WTC11 (cell line): Measurements from ENCODE around the gene DAO. TPM values are rescaled to one million over a fixed set of nuclear protein-coding genes. Genes with fewer than 3 reads are reported as not detected.

ENCODE experiments used
- ATAC-seq: fragments of 200-7000 bp; cut with Tn5 transposase; 2 replicates; pipeline ENCODE4 v1.10.0; 2021; ENCODE audit warnings: mild to moderate bottlenecking, moderate library complexity
- CTCF ChIA-PET: fragments of 300-600 bp; sonication (Branson Sonifier 250); formaldehyde crosslinking; loops from one replicate; lab custom pipeline; 2021; ENCODE audit warnings: antibody characterized with exemption; lab: Charles Lee
- POLR2A ChIA-PET: fragments of 350-600 bp; sonication (Branson Sonifier 250); formaldehyde crosslinking; loops from one replicate; lab custom pipeline; 2021; ENCODE audit warnings: antibody characterized with exemption; lab: Charles Lee
- DNase-seq: peaks from one replicate; pipeline ENCODE4 v3.0.0; 2021; ENCODE audit warnings: low spot score
- H3K27ac Mint-ChIP-seq: 2 replicates; pipeline ENCODE4 v1.8.0; 2021; ENCODE audit warnings: mixed read lengths
- H3K27me3 Mint-ChIP-seq: 2 replicates; pipeline ENCODE4 v1.8.0; 2021; ENCODE audit warnings: low read depth, mild to moderate bottlenecking, moderate library complexity, mixed read lengths
- H3K36me3 Mint-ChIP-seq: 2 replicates; pipeline ENCODE4 v1.8.0; 2021; ENCODE audit warnings: mixed read lengths
- H3K4me1 Mint-ChIP-seq: 2 replicates; pipeline ENCODE4 v1.8.0; 2022; ENCODE audit warnings: mixed read lengths
- H3K4me3 Mint-ChIP-seq: 2 replicates; pipeline ENCODE4 v1.8.0; 2021; ENCODE audit warnings: mild to moderate bottlenecking, moderate library complexity, mixed read lengths
- H3K9me3 Mint-ChIP-seq: 2 replicates; pipeline ENCODE4 v1.8.0; 2021; ENCODE audit warnings: mixed read lengths
- ELF4 ChIP-seq: sonication (generic); formaldehyde crosslinking; IDR thresholded peaks from 2 replicates; pipeline ENCODE4 v1.8.1; 2022; ENCODE audit warnings: low read depth, mild to moderate bottlenecking, moderate library complexity, missing genetic modification reagents
- ETV6 ChIP-seq: sonication (generic); formaldehyde crosslinking; IDR thresholded peaks from 2 replicates; pipeline ENCODE4 v1.8.1; 2022; ENCODE audit warnings: mild to moderate bottlenecking, missing genetic modification reagents
- IRF1 ChIP-seq: sonication (generic); formaldehyde crosslinking; IDR thresholded peaks from 2 replicates; pipeline ENCODE4 v1.8.0; 2023; ENCODE audit warnings: missing genetic modification reagents
- IRF2 ChIP-seq: sonication (generic); formaldehyde crosslinking; IDR thresholded peaks from 2 replicates; pipeline ENCODE4 v1.8.0; 2022; ENCODE audit warnings: low read depth, missing genetic modification reagents, borderline replicate concordance
- JUN ChIP-seq: sonication (generic); formaldehyde crosslinking; IDR thresholded peaks from 2 replicates; pipeline ENCODE4 v1.8.0; 2023; ENCODE audit warnings: mild to moderate bottlenecking, missing genetic modification reagents
- MXD4 ChIP-seq: fragments of 250-450 bp; sonication (Bioruptor Pico); IDR thresholded peaks from 2 replicates; pipeline ENCODE4 v1.8.0; 2021; ENCODE audit warnings: mild to moderate bottlenecking, moderate library complexity, borderline replicate concordance
- MYBL2 ChIP-seq: sonication (generic); formaldehyde crosslinking; IDR thresholded peaks from 2 replicates; pipeline ENCODE4 v1.8.1; 2023; ENCODE audit warnings: mild to moderate bottlenecking, moderate library complexity, missing genetic modification reagents
- NFATC4 ChIP-seq: fragments of 250-450 bp; sonication (Bioruptor Pico); IDR thresholded peaks from 2 replicates; pipeline ENCODE4 v1.9.0; 2021; ENCODE audit warnings: mild to moderate bottlenecking
- NR1H2 ChIP-seq: sonication (generic); formaldehyde crosslinking; IDR thresholded peaks from 2 replicates; pipeline ENCODE4 v1.9.0; 2021; ENCODE audit warnings: mild to moderate bottlenecking, moderate library complexity, missing genetic modification reagents
- PRDM15 ChIP-seq: sonication (generic); formaldehyde crosslinking; IDR thresholded peaks from 2 replicates; pipeline ENCODE4 v1.8.0; 2022; ENCODE audit warnings: missing genetic modification reagents
- SMAD4 ChIP-seq: sonication (generic); formaldehyde crosslinking; IDR thresholded peaks from 2 replicates; pipeline ENCODE4 v1.8.0; 2022; ENCODE audit warnings: mild to moderate bottlenecking, missing genetic modification reagents
- USF1 ChIP-seq: sonication (generic); formaldehyde crosslinking; IDR thresholded peaks from 2 replicates; pipeline ENCODE4 v1.8.0; 2022; ENCODE audit warnings: mild to moderate bottlenecking, missing genetic modification reagents
- ZBTB43 ChIP-seq: sonication (generic); formaldehyde crosslinking; IDR thresholded peaks from 2 replicates; pipeline ENCODE4 v1.8.1; 2023; ENCODE audit warnings: mild to moderate bottlenecking, missing genetic modification reagents
- ZNF281 ChIP-seq: sonication (generic); formaldehyde crosslinking; IDR thresholded peaks from 2 replicates; pipeline ENCODE4 v1.8.0; 2023; ENCODE audit warnings: mild to moderate bottlenecking, missing genetic modification reagents
- total RNA-seq: library from RNA; stranded (reverse); gene quantifications from 3 replicates; pipeline ENCODE4 v1.2.3, GENCODE V29; 2021
- TF ChIP-seq, protein P1 (sequence below): fragments of 250-450 bp; sonication (Bioruptor Pico); IDR thresholded peaks from 2 replicates; pipeline ENCODE4 v1.9.0; 2021; ENCODE audit warnings: mild to moderate bottlenecking, borderline replicate concordance
- TF ChIP-seq, protein P2 (sequence below): sonication (generic); formaldehyde crosslinking; IDR thresholded peaks from 2 replicates; pipeline ENCODE4 v1.8.1; 2023; ENCODE audit warnings: mild to moderate bottlenecking, missing genetic modification reagents, borderline replicate concordance
- TF ChIP-seq, protein P3 (sequence below): sonication (generic); formaldehyde crosslinking; IDR thresholded peaks from 2 replicates; pipeline ENCODE4 v1.8.1; 2023; ENCODE audit warnings: mild to moderate bottlenecking, moderate library complexity, missing genetic modification reagents

Gene DAO
- total RNA-seq, 1 experiment from 2014 or later: 0.17 TPM

DNA sequence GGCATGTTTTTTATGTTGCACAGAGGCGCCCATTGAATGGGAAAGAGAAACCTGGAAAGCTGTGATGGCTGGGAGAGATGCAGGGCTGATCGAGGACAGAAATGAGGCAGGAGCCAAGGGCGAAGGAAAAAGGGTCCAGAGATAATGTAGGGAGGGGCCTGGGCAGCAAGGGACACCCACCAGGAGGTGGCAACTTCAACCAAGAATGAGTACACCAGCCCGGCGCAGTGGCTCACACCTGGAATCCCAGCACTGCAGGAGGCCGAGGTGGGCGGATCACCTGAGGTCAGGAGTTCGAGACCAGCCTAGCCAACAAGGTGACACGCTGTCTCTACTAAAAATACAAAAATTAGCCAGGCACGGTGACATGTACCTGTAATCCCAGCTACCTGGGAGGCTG lies 26.5 kb upstream of the DAO start (continued):
- TF ChIP-seq, protein P1, sequence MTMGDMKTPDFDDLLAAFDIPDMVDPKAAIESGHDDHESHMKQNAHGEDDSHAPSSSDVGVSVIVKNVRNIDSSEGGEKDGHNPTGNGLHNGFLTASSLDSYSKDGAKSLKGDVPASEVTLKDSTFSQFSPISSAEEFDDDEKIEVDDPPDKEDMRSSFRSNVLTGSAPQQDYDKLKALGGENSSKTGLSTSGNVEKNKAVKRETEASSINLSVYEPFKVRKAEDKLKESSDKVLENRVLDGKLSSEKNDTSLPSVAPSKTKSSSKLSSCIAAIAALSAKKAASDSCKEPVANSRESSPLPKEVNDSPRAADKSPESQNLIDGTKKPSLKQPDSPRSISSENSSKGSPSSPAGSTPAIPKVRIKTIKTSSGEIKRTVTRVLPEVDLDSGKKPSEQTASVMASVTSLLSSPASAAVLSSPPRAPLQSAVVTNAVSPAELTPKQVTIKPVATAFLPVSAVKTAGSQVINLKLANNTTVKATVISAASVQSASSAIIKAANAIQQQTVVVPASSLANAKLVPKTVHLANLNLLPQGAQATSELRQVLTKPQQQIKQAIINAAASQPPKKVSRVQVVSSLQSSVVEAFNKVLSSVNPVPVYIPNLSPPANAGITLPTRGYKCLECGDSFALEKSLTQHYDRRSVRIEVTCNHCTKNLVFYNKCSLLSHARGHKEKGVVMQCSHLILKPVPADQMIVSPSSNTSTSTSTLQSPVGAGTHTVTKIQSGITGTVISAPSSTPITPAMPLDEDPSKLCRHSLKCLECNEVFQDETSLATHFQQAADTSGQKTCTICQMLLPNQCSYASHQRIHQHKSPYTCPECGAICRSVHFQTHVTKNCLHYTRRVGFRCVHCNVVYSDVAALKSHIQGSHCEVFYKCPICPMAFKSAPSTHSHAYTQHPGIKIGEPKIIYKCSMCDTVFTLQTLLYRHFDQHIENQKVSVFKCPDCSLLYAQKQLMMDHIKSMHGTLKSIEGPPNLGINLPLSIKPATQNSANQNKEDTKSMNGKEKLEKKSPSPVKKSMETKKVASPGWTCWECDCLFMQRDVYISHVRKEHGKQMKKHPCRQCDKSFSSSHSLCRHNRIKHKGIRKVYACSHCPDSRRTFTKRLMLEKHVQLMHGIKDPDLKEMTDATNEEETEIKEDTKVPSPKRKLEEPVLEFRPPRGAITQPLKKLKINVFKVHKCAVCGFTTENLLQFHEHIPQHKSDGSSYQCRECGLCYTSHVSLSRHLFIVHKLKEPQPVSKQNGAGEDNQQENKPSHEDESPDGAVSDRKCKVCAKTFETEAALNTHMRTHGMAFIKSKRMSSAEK: no peak
- TF ChIP-seq IRF2 (CRISPR knock-in tag): no peak
- no peak for TF ChIP-seq SMAD4 (CRISPR knock-in tag)
- TF ChIP-seq ETV6: no peak
- no peak for TF ChIP-seq IRF1
- no peak for TF ChIP-seq JUN (CRISPR knock-in tag)

- ATAC-seq (no peak), DNase-seq (no peak)
- H3K4me1 Mint-ChIP-seq: peaks cover 34% of the 10 kb centered on the region
- no peak overlapping the region for H3K4me3 Mint-ChIP-seq
- ChIA-PET CTCF (no interaction called here), POLR2A (no interaction called here)
- peaks cover 14% of the 10 kb centered on the region for H3K9me3 Mint-ChIP-seq
- H3K27me3 Mint-ChIP-seq: peaks cover 4% of the 10 kb centered on the region; the same call in 1 of the 2 replicates
- H3K36me3 Mint-ChIP-seq: peaks cover 28% of the 10 kb centered on the region
- peak overlapping the region; percentile 37 for H3K27ac Mint-ChIP-seq
- TF ChIP-seq PRDM15 (CRISPR knock-in tag) (no peak), NR1H2 (CRISPR knock-in tag) (no peak), MXD4 (CRISPR knock-in tag) (no peak), ZBTB43 (CRISPR knock-in tag) (no peak), ZNF281 (no peak), ELF4 (CRISPR knock-in tag) (no peak), MYBL2 (CRISPR knock-in tag) (no peak), NFATC4 (CRISPR knock-in tag) (no peak), USF1 (CRISPR knock-in tag) (no peak)
- TF ChIP-seq, protein P2, sequence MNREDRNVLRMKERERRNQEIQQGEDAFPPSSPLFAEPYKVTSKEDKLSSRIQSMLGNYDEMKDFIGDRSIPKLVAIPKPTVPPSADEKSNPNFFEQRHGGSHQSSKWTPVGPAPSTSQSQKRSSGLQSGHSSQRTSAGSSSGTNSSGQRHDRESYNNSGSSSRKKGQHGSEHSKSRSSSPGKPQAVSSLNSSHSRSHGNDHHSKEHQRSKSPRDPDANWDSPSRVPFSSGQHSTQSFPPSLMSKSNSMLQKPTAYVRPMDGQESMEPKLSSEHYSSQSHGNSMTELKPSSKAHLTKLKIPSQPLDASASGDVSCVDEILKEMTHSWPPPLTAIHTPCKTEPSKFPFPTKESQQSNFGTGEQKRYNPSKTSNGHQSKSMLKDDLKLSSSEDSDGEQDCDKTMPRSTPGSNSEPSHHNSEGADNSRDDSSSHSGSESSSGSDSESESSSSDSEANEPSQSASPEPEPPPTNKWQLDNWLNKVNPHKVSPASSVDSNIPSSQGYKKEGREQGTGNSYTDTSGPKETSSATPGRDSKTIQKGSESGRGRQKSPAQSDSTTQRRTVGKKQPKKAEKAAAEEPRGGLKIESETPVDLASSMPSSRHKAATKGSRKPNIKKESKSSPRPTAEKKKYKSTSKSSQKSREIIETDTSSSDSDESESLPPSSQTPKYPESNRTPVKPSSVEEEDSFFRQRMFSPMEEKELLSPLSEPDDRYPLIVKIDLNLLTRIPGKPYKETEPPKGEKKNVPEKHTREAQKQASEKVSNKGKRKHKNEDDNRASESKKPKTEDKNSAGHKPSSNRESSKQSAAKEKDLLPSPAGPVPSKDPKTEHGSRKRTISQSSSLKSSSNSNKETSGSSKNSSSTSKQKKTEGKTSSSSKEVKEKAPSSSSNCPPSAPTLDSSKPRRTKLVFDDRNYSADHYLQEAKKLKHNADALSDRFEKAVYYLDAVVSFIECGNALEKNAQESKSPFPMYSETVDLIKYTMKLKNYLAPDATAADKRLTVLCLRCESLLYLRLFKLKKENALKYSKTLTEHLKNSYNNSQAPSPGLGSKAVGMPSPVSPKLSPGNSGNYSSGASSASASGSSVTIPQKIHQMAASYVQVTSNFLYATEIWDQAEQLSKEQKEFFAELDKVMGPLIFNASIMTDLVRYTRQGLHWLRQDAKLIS (CRISPR knock-in tag): no peak
- TF ChIP-seq, protein P3, sequence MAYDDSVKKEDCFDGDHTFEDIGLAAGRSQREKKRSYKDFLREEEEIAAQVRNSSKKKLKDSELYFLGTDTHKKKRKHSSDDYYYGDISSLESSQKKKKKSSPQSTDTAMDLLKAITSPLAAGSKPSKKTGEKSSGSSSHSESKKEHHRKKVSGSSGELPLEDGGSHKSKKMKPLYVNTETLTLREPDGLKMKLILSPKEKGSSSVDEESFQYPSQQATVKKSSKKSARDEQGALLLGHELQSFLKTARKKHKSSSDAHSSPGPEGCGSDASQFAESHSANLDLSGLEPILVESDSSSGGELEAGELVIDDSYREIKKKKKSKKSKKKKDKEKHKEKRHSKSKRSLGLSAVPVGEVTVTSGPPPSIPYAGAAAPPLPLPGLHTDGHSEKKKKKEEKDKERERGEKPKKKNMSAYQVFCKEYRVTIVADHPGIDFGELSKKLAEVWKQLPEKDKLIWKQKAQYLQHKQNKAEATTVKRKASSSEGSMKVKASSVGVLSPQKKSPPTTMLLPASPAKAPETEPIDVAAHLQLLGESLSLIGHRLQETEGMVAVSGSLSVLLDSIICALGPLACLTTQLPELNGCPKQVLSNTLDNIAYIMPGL (CRISPR knock-in tag): no peak
Measured at GRCh38 chr12:108853981-108854446, 25.9 kb upstream of the DAO start.
